ENCODE data around the gene ZNG1F. TPM values are rescaled to one million over a fixed set of nuclear protein-coding genes. Genes with fewer than 3 reads are reported as not detected.
"Not testable (repeated sequence)": the region's sequence is repeated elsewhere in the genome, so short reads cannot be mapped to it uniquely, and the experiment has no call there.

ZNG1F gene
- total RNA-seq = 4.2 TPM
- long read RNA-seq, partial matches to known transcripts = 6 of 8 reads
- long read RNA-seq, other reads (novel, unspliced or antisense) = 2 of 8 reads

DNA sequence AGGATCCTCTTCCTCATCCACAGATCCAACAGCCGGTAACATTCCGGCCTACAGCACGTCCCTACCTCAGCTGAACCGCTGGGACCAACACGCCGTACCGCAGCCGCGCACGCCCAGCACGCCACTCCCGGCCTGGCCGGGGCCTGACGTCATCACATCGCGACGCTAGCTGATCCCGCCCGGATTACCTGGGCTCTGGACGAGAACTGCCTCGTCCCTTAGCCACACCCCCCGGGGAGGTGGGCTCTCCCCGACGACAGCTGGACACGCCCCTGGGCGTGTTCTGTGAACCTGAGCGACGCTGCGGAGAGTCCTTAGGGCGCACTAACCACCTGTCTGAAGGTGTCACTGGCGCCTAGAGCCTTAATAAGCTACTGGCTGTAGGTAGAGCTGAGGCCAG is at the start of gene ZNG1F:
TSS of gene ZNG1F (minus strand) at position 101 of the 400 bp plus-strand sequence. CDS start at position 42, 59 bp downstream.
- intact Hi-C loops (cut with DNase I); DNase-seq (ENCODE audit: missing footprints); ATAC-seq: not testable (repeated sequence)

DNA sequence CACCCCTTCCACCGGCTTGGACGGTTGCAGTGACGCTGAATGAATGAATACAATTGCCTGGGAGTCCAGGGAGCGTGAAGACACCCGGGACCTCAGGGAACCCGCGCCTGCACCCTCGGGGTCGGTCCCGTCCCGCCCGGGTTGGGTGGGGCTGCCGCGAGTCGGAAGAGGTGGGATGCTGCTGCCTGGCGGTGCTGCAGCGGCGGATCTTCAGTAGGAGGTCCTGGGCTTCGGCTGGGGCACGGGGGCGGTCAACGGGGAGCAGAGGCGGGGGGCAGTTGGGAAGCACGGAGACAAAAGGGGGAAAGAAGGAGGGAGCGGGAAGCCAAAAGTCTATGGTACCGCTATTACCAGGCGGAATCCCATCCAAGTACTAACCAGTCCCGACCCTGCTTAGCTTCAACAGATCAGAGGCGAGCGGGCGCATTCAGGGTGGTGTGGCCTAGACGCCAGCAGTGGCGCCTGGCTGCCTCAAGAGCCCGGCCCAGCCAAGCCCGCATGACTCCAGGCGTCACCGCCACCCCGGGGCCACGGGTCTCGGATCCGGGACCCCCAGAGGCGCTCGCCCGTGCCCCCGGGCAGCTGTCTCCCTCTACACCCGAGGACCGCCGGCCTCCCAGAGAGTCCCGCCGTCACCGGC is 48.1 kb upstream of the ZNG1F start:
- intact Hi-C loops (cut with DNase I); ATAC-seq: not testable (repeated sequence)
- DNase-seq (ENCODE audit: missing footprints) = peak; percentile 63

DNA sequence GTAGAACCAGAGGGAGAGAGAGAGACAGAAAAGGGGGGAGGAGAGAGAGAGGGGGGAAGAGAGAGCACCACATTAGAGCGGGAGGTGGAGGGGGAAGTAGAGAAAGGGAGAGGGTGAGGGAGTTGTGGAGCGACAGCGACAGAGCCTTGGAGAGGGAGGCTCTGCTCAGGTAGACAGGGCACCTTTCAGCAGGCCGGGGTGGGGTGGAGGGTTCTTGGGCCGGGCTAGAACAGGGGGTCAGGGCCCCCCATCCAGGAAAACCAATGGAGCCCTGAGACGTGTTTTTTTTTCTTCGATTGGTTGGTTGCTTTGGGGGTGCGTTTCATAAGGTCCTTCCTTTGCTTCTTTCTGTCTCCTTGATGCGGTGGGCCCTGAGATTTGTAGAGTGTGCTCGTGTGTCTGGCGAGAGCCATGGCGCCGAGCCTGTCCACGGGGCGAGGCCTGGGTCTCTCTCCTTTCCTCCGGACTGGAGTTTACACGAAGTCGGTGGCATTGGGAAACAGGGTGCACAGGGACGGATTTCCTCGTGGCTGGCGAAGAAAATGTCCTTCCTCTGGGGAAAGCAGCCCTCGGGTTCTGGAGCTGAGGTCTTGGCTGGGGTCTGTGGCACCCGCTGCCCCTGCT is 47.5 kb upstream of the ZNG1F start:
- peak; percentile 67 for DNase-seq (ENCODE audit: missing footprints)
- intact Hi-C loops (cut with DNase I); ATAC-seq: not testable (repeated sequence)

DNA sequence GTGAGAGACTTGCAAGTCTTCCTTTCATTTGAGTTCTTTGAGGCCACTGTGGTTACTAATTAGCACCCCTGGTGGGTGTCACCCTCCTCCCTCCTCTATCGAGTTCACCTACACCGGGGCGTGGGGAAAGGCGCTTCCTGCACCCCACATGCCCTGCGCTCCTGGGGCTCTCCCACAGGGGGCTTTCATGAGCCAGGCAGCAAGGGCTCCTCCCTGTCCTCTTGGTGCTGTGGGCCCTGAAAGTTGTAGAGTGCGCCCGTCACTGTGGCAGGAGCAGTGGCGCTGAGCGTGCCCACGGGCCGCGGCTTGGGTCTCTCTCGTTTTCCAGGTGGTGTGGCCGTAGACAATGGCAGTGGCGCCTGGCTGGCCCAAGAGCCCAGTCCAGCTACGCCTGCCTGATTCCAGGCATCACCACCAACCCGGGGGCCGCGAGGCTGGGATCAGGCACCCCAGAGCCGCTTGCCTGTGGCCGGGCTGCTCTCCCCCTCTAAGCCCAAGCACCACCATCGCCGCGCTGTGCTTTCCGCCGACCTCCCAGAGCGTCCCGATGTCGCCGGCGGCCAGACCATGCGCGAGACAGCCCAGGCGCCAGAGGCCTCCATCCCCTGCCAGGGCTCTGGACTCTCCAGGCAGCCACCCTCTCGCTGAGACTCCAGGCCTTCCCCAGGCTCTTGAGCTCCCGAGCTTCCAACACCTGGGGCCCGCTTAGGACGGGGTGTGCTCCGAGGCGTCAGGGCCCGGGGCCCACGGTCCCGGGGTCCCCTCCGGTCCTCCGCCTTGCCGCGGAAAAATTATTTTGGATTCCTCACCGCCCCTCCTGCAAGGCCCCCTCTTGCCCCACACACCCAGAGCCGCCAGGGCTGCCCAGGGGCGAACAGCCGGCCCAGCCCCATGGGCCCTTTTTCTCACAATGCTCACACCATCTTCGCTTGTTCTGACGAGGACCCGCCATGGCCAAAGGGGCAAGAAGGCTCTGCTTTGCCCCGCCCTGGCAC is 46.0 kb upstream of the ZNG1F start:
- ATAC-seq; intact Hi-C loops (cut with DNase I): not testable (repeated sequence)

DNA sequence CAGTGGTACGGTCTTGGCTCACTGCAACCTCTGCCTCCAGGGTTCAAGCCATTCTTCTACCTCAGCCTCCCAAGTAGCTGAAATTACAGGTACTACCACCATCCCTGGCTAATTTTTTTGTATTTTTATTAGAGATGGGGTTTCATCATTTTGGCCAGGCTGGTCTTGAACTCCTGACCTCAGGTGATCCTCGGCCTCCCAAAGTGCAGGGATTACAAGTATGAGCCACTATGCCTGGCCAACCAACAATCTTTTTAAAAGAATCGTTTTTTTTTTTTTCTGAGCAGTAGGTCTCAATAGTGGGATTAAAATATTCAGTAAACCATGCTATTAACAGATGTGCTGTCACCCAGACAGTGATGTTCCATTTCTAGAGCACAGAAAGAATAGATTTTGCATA is 45.1 kb upstream of the ZNG1F start:
- not testable (repeated sequence) for ATAC-seq

More for the DNA sequence above, 46.0 kb upstream of the ZNG1F start:
- peak; percentile 78 for DNase-seq (ENCODE audit: missing footprints)

DNA sequence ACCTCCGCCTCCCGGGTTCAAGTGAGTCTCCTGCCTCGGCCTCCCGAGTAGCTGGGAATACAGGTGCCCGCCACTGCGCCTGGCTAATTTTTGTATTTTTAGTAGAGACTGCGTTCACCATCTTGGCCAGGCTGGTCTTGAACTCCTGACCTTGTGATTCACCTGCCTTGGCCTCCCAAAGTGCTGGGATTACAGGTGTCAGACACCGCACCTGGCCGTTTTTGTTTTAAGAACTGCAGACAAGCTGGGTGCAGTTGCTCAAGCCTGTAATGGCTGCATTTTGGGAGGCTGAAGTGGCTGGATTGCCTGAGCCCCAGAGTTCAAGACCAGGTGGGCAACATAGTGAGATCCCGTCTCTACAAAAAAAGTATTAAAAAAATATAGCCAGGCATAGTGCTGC is 43.2 kb upstream of the ZNG1F start:
- intact Hi-C loops (cut with DNase I) = not testable (repeated sequence)
- peak; percentile 79 for DNase-seq (ENCODE audit: missing footprints)
- peak; percentile 22 for ATAC-seq

More for the DNA sequence above, 45.1 kb upstream of the ZNG1F start:
- DNase-seq (ENCODE audit: missing footprints); intact Hi-C loops (cut with DNase I): not testable (repeated sequence)

DNA sequence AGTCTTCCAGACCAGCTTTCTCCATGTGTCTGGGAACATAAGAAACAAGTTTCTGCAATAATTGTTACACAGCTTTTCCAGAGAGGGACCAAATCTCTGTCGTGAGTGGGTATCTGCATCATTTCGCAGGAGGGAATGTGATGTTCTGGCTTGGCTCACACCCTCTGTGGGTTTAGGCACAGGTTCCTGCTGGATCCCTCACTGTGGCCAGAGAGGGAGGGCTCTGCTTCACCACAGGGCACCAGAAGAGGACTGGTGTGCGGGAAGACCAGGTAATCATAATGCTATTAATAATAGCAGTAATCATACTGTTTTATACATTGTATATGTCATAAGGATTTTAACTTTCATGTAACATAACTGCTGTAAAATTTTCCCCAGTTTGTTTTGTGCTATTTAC is 41.3 kb upstream of the ZNG1F start:
- intact Hi-C loops (cut with DNase I); ATAC-seq; DNase-seq (ENCODE audit: missing footprints): not testable (repeated sequence)

DNA sequence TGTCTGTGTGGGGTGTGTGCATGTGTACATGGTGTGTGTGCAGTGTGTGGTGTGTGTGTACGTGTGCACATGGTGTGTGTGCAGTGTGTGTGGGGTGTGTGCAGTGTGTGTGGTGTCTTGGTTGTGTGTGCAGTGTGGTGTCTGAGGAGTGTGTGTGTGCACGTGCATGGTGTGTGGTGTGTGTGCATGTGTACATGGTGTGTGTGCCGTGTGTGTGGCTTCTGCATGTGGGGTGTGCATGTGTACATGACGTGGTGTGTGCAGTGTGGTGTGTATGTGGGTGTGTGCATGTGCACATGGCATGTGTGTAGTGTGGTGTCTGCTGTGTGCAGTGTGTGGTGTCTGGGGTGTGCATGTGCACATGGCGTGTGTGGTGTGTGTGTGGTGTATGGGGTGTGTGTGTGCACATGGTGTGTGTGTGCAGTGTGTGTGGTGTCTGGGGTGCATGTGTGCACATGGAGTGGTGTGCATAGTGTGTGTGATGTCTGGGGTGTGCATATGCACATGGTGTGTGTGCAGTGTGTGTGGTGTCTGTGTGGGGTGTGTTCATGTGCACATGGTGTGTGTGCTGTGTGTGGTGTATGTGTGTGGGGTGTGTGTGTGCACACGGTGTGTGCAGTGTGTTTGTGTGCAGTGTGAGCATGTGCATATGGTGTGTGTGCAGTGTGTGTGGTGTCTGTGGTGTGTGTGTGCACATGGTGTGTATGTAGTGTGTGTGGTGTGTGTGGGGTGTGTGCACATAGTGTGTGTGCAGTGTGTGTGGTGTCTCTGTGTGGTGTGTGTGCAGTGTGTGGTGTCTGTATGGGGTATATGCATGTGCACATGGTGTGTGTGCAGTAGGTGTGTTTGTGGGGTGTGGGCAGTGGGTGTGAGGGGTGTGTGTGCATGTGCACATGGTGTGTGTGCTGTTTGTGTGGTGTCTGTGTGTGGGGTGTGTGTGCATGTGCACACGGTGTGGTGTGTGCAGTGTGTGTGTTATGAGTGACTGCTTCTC is 40.6 kb upstream of the ZNG1F start:
- ATAC-seq = peak; percentile 83
- DNase-seq (ENCODE audit: missing footprints) = peak; percentile 76
- intact Hi-C loops (cut with DNase I) = no loop called here

DNA sequence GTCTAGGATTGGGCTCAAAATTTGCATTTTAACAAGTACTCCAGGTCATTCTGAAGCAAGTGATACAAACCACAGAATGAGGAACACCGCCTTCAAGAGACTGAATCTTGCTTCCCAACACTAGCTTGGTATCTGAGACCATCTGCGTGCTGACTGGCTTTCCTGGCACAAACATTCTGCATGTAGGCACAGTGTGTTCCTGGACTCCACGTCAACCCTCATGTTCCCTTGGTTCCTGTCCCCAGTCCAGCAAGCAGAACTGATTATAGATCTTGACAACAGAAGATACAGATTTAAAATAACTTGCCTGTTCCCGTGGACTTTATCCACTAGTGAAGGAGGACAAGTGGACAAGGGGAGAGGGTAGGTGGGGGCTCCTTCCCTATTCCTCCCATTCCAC is 30.7 kb upstream of the ZNG1F start:
- intact Hi-C loops (cut with DNase I); DNase-seq (ENCODE audit: missing footprints); ATAC-seq: not testable (repeated sequence)

DNA sequence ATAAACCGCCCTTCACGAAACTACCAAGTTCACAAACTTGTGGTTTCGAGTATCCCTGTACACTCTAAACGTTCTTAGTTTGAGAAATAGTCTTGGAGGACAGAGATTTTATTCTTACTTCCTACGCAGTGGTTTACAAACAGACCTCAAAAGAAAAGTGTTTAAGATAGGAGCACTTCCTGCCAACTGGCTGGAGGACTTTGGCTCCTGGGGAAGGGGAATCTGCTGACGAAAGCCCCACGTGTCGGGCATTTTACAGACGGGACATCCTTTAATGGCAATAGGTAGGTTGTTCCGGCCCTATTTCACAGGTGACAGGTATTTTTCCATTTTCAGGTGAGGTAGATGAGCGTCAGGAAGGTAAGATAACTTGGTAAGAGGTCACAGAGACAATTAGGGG is 678 bp downstream of the ZNG1F start:
- DNase-seq (ENCODE audit: missing footprints); intact Hi-C loops (cut with DNase I); ATAC-seq: not testable (repeated sequence)

DNA sequence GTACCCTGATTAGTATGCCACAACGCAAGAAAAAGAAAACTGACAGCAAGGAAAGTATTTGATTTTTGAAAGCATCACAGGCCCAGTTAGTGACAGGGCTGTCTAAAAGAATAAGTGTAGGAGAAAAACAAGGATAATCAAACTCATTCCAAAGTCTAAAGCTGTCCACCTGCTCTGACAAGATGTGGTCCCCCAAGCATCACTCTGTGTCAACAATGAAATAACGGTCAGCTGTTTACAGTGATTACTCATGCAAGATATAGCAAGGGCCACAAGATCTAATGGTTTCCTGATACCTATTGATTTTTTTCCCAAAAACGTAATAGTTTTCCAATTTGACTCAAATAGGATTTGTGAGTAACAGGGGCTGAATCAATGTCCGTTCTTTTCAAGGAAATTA is 14.1 kb downstream of the ZNG1F start:
- ATAC-seq; intact Hi-C loops (cut with DNase I); DNase-seq (ENCODE audit: missing footprints): not testable (repeated sequence)

DNA sequence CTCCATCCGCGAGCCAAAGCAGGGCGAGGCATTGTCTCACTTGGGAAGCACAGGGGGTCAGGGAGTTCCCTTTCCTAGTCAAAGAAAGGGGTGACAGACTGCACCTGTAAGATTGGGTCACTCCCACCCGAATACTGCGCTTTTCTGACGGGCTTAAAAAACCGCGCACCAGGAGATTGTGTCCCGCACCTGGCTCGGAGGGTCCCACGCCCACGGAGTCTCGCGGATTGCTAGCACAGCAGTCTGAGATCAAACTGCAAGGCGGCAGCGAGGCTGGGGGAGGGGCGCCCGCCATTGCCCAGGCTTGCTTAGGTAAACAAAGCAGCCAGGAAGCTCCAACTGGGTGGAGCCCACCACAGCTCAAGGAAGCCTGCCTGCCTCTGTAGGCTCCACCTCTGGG is 39.0 kb downstream of the ZNG1F start:
- ATAC-seq; intact Hi-C loops (cut with DNase I): not testable (repeated sequence)
- peak; percentile 1 for DNase-seq (ENCODE audit: missing footprints)

DNA sequence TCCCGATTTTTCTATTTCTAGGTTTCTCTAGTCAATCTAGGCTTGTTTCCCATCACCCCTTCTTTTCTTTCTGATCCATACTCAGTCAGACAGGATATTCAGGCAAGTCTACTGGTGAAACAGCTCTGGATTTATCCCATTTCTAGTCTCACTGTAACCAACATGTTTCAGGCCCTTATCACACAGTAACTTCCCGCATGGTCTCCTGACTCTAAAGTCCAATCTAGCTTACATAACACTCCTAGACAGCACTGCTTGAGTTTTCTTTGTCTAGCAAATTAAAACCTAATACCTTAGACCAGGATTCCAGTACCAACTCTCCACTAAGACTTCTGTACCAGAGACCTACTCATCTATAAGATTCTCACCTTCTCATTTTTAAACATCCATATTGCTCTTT is 47.2 kb downstream of the ZNG1F start:
- ATAC-seq; intact Hi-C loops (cut with DNase I): not testable (repeated sequence)

DNA sequence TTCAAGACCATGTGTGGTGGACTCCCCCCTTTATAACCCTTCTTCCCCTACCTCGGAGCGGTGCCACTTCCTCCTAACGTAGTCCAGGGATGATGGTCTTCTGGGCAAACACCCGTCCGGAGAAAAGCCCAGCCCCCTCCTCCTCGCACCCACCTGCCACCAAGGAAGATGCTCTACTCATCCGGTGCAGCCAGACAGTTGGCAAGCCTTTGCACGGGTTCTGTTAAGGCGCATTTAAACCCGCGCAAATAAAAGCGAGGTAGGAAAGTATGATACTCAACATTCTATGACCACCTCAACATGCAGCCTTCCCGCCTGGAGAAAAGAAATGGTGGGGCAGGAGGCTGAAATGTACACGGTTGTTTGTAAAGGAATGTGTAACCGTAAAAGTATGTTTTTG is 60.5 kb downstream of the ZNG1F start, which contains the start of gene FOXD4L6:
TSS of gene FOXD4L6 (minus strand) at position 101 of the 400 bp plus-strand sequence. CDS start 298 bp downstream, outside the sequence.
- intact Hi-C loops (cut with DNase I); DNase-seq (ENCODE audit: missing footprints); ATAC-seq: not testable (repeated sequence)

More for the DNA sequence above, 47.2 kb downstream of the ZNG1F start:
- not testable (repeated sequence) for DNase-seq (ENCODE audit: missing footprints)

DNA sequence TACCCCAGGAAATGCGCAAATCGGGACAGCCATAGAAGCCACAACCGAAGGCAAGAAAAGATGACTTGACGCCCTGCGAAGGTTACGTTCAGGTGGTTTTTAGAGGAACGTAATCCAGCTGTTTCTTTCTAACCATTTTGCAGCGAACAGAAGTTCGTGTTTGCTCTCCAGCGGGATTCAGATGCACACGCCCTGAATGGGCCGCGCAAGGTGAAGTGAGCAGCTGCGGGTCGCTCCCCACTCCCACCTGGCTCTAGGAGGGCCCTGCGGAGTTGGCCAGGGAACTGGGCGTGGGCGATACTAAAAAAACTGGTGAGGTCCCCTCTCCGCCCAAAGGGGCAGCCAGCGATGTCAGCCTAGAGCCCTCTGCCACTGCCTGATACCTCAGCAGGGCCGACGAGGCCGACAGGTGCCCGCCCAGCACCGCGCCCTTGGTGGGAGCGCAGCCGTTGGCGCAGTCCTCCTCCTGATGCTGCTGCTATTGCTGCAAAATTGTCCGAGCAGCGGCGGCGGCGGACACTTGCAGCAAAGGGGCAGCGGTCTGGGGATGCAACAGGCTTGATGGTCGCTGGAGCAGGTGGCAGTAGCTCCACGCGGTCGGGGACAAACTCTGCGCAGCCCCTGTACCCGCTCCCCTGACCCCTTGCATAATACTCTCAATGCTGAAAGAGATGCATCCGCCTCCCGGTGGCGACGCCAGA is 62.2 kb downstream of the ZNG1F start:
- intact Hi-C loops (cut with DNase I); ATAC-seq; DNase-seq (ENCODE audit: missing footprints): not testable (repeated sequence)

DNA sequence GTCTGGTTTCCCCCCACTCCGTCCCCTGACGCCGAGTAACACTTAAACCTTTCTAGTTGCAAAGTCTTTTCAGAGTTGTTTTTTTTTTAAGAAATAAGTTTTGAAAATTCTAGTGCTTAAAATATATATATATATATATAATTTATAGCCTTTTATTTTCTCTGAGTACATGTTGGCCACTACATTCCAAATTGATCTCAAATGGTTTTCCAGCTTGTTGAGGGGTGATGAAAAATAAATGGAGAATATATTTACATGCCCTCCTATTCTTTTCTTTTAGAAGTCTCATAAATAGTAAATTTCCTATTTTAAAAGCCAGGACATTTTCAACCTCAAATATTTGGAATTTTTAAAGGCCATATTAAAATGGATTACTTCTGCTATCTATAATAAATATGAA is 63.2 kb downstream of the ZNG1F start:
- intact Hi-C loops (cut with DNase I); DNase-seq (ENCODE audit: missing footprints); ATAC-seq: not testable (repeated sequence)

Data from Right ventricle myocardium inferior (tissue), 1 donor.